HG03103 (cell line): Measurements from ENCODE around the gene SURF6.
"Not testable (repeated sequence)": the region's sequence is repeated elsewhere in the genome, so short reads cannot be mapped to it uniquely, and the experiment has no call there.

Experiments
- ATAC-seq: cut with Tn5 transposase; IDR thresholded peaks from one replicate; pipeline ENCODE4 v1.9.1; 2021; ENCODE audit warnings: low read depth; ENCODE audit not compliant: unreplicated experiment

SURF6 gene

DNA sequence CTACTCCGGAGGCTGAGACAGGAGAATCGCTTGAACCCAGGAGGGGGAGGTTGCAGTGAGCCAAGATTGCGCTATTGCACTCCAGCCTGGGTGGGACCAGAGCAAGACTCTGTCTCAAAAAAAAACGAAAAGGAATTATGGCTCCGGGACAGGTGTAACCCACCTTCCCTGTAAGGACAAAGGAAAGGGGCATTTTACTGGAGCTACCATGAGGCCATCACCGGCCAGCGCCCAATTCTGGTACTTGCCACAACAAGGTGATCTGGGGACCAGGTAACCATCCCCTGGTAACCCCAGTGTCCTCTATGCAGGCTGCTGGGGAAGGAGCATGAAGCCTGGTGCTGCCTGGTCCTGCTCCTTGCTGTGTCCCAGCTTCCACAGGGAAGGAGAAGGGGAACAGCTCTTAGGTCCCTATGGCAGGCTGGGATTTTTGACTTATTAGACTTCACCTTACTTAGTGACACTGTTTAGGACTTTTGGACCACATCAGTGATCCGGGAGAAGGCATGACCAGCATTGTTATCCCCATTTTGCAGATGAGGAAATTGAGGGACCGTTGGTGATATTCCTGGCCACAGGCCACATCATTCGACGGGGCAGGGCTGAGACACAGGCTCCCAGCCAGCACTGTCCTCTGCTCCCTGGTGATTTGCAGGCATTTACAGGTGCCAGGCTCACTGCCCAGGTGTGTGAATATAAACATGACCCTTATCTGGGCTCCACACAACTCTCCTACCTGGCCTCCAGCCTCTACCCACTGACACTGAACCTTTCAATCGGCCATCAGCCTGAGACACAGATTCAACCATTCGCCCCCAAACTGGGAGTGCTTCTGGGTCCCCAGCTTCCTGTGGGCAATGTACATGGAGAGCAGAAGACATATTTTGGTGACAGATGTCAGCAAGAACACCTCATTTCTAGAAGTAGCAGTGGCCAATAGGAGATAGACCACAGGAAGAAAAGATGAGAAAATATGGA is 34.4 kb downstream of the SURF6 start:
- ATAC-seq = no peak

GRCh38 chr9:133299996-133300395 is 36.0 kb downstream of the SURF6 start:
- not testable (repeated sequence) for ATAC-seq

GRCh38 chr9:133294257-133294656 is 41.7 kb downstream of the SURF6 start:
- ATAC-seq = no peak

- ATAC-seq = no peak
These were observed 45.2 kb downstream of the SURF6 start for GRCh38 chr9:133290751-133291302.

DNA sequence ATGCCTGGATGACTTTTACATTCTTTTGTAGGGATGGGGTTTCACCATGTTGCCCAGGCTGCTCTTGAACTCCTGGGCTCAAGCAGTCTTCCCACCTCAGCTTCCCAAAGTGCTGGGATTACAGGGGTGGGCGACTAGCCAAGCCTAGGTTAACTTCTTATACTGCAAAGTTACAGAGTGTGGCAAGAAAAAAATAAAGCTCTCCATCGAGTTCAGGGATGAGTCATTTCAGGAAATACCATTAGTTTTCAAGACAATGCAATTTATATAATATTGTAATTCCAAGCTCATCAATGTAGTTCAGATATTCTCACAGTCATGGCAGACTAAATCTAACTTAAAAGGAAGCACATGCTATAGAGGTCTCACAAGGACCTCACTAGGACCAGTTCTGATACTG is 49.5 kb downstream of the SURF6 start:
- ATAC-seq = no peak

DNA sequence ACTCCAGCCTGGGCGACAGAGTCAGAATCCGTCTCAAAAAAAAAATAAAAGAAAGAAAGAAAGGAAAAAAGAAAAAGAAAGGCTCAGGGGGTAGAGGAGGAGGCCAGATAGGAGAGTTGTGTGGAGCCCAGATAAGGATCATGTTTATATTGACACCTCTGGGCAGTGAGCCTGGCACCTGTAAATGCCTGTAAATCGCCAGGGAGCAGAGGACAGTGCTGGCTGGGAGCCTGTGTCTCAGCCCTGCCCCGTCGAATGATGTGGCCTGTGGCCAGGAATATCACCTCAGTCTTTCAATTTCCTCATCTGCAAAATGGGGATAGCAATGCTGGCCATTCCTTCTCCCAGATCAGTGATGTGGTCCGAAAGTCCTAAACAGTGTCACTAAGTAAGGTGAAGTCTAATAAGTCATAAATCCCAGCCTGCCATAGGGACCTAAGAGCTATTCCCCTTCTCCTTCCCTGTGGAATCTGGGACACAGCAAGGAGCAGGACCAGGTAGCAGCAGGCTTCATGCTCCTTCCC is 50.7 kb downstream of the SURF6 start:
- ATAC-seq = no peak

- ATAC-seq = no peak
These were observed 51.6 kb downstream of the SURF6 start for GRCh38 chr9:133284362-133284761.

GRCh38 chr9:133283255-133284032 is 52.5 kb downstream of the SURF6 start:
- ATAC-seq = not testable (repeated sequence)

GRCh38 chr9:133282464-133283238 is 53.3 kb downstream of the SURF6 start:
- no peak for ATAC-seq

DNA sequence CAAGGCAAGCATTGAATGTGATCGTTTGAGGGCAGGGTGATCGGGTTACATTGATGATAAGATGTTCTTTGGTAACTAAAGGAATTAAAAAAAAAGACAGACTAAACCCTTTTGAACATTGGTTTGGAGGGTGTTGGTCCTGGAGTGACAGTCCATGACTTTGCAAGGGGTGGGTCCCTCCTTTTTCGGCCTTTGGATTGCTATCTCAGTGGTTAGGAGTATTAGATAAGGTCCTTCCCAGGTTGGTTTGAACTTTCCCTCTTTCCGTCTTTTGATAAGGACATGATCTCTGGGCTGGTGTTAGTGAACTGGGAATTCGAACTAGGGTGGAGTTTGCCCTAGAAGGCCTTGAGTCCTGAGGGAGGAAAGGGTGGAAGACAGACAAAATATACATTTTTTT is 55.6 kb downstream of the SURF6 start:
- no peak for ATAC-seq
